Measurements from ENCODE around the gene HM13. TPM values are rescaled to one million over a fixed set of nuclear protein-coding genes. Genes with fewer than 3 reads are reported as not detected.
A peak's percentile ranks its signal among the peaks of the same experiment; 100 is the strongest.

Gene HM13
- total and polyA plus RNA-seq, 2 of the 13 experiments (the other 11 are each of a cell fraction or from before 2014, with no cell fraction given), result 118 to 243 TPM

- TF ChIP-seq, protein P1, sequence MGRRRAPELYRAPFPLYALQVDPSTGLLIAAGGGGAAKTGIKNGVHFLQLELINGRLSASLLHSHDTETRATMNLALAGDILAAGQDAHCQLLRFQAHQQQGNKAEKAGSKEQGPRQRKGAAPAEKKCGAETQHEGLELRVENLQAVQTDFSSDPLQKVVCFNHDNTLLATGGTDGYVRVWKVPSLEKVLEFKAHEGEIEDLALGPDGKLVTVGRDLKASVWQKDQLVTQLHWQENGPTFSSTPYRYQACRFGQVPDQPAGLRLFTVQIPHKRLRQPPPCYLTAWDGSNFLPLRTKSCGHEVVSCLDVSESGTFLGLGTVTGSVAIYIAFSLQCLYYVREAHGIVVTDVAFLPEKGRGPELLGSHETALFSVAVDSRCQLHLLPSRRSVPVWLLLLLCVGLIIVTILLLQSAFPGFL (CRISPR knock-in tag; IDR thresholded peaks at IDR 0.05), result no peak
- peak; percentile 60 for TF ChIP-seq GATAD1 (CRISPR knock-in tag; IDR thresholded peaks at IDR 0.05)
- TF ChIP-seq ZNF562 (CRISPR knock-in tag; IDR thresholded peaks at IDR 0.05; ENCODE audit: borderline replicate concordance), result no peak
- TF ChIP-seq TP53 (CRISPR knock-in tag; conservative IDR thresholded peaks at IDR 0.05), result peak; percentile 90; the same call in 1 of the 2 replicates
- TF ChIP-seq RAD51 (IDR thresholded peaks at IDR 0.05; ENCODE audit: borderline replicate concordance), result no peak
- TF ChIP-seq NFIB (CRISPR knock-in tag; IDR thresholded peaks at IDR 0.05; ENCODE audit: borderline replicate concordance), result no peak
- no peak; the same call in 1 of the 2 replicates for TF ChIP-seq ZBTB1 (CRISPR knock-in tag; IDR thresholded peaks at IDR 0.05; ENCODE audit: borderline replicate concordance)
- peak; percentile 96 for TF ChIP-seq NCOA1 (CRISPR knock-in tag; IDR thresholded peaks at IDR 0.05)
- TF ChIP-seq CAMTA2 (CRISPR knock-in tag; IDR thresholded peaks at IDR 0.05; ENCODE audit: borderline replicate concordance), result 0 out of 2 replicates have a peak, but pooled peaks have one; percentile 39
- TF ChIP-seq ETV6 (CRISPR knock-in tag; conservative IDR thresholded peaks at IDR 0.05), result peak; percentile 93
- peak; percentile 79 for TF ChIP-seq NR2C2 (CRISPR knock-in tag; IDR thresholded peaks at IDR 0.05; ENCODE audit: borderline replicate concordance)
- peak; percentile 78; the same call in 1 of the 2 replicates for TF ChIP-seq ZIK1 (CRISPR knock-in tag; IDR thresholded peaks at IDR 0.05; ENCODE audit: borderline replicate concordance, low read depth)
- TF ChIP-seq RCOR2 (CRISPR knock-in tag; IDR thresholded peaks at IDR 0.05), result peak; percentile 71; the same call in 1 of the 2 replicates
- TF ChIP-seq CCDC6 (CRISPR knock-in tag; IDR thresholded peaks at IDR 0.05), result peak; percentile 97
- TF ChIP-seq NFE2L2 (IDR thresholded peaks at IDR 0.05; ENCODE audit: low read length), result peak; percentile 27
- no peak for TF ChIP-seq ZNF282 (IDR thresholded peaks at IDR 0.05; ENCODE audit: partially characterized antibody)
- TF ChIP-seq, protein P2, sequence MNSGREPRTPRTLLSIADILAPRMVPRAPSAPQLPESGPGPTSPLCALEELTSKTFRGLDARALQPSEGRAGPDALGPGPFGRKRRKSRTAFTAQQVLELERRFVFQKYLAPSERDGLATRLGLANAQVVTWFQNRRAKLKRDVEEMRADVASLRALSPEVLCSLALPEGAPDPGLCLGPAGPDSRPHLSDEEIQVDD (CRISPR knock-in tag; IDR thresholded peaks at IDR 0.05; ENCODE audit: borderline replicate concordance), result peak; percentile 90; the same call in 1 of the 2 replicates
- TF ChIP-seq IKZF1 (IDR thresholded peaks at IDR 0.05), result no peak
- no peak for TF ChIP-seq ZSCAN30 (CRISPR knock-in tag; IDR thresholded peaks at IDR 0.05)
- TF ChIP-seq, protein P3, sequence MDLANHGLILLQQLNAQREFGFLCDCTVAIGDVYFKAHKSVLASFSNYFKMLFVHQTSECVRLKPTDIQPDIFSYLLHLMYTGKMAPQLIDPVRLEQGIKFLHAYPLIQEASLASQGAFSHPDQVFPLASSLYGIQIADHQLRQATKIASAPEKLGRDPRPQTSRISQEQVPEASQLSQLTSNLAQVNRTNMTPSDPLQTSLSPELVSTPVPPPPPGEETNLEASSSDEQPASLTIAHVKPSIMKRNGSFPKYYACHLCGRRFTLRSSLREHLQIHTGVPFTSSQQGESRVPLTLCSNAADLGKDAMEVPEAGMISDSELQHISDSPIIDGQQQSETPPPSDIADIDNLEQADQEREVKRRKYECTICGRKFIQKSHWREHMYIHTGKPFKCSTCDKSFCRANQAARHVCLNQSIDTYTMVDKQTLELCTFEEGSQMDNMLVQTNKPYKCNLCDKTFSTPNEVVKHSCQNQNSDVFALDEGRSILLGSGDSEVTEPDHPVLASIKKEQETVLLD (CRISPR knock-in tag; IDR thresholded peaks at IDR 0.05; ENCODE audit: low read depth), result peak; percentile 82
- TF ChIP-seq POLR2A (IDR thresholded peaks at IDR 0.05; ENCODE audit: insufficient read depth in 1 of 2, low read depth in 2 of 2, low read length in 2 of 2), result peak in 1 of 2 experiments; percentile 99; a peak in 2 of 4 replicates
- peak; percentile 98 for TF ChIP-seq ZNF609 (CRISPR knock-in tag; IDR thresholded peaks at IDR 0.05; ENCODE audit: borderline replicate concordance)
- no peak for TF ChIP-seq MYNN (CRISPR knock-in tag; IDR thresholded peaks at IDR 0.05; ENCODE audit: low read depth)
Observed at GRCh38 chr20:31603822-31604566, 89.8 kb downstream of the HM13 start (continued).

Measured in HepG2 (cell line).